Hippocampal formation (tissue), 2 donors: Measurements from ENCODE around the gene PDE7B.
A peak's percentile ranks its signal among the peaks of the same experiment; 100 is the strongest.

Experiments
- DNase-seq, 2 donors: peaks; one replicate each; lab custom pipeline; 2025; lab: John Stamatoyannopoulos, UW

Gene PDE7B

DNA sequence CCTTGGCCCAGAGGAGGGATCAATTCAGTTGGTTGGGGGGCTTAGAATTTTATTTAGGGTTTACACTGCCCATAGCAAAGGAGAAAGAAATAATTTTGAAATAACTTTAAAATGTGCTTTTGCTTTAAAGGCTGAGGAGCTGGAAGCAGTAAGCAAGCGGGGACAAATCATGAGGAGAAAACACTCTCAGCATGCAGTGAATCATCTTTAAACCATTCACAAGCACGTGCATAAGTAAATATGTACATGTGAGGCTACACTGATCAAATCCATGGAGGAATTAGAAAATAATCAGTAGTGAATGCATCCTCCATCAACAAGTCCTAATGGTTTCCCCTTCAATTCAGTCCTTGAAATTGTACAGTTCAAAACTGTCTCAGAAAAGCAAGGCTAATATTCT is 217.6 kb downstream of the PDE7B start:
- DNase-seq, result no peak

- no peak for DNase-seq
These were observed 219.3 kb downstream of the PDE7B start for GRCh38 chr6:136070815-136071214.

DNA sequence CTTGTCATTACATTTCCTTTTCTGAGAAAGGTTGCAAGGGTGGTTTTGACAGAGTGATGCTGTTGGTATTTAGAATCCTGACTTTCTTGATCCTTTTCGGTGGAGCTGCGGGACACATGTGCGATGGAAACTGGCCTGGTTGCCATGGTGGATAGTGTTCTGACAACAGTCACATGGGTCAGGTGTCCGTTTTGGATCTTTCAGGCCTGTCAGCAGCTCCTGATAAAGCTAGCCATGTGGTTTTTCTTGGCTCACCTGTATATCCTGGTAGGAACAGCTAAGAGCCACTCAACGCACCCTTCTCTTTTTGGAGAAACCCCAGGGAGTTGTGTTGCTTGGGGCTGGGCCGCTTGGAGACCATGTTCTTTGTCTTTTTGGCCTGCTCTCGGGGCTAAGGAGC is 221.2 kb downstream of the PDE7B start:
- DNase-seq, result no peak

DNA sequence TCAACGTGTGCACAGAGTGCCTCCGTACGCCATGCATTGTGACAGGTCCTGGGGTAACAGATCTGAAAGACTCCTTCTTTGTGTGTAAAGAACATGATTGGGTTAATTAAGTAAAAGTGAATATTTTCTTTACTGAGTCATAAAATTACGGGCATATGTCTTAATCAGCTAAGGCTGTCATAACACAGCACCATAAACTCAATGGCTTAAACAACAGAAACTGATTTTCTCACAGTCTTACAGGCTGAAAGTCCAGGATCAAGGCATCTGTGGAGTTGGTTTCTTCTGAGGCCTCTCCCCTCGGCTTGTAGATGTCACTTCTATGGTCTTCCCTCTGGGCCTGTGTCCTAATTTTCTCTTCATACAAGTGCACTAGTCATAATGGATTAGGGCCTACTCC is 221.7 kb downstream of the PDE7B start:
- DNase-seq, result no peak

DNA sequence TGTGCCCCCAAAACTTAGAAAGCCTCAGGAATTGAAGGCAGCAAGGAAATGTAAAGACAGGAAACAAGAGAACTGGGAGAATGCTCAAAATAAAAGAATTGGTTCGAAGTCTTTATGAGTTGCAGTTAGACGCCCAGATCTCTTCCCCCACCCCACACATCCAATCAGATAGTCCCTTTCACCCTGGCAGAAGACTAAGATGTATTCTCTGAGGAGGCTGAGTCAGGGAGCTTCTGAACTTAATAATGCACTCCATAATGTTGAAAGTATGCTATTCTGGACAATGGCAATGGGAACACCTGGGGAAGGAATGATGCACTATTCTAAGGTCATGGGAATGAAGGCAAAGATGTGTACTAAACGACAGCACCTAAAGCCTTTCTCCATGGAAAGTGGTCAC is 225.0 kb downstream of the PDE7B start:
- no peak for DNase-seq

DNA sequence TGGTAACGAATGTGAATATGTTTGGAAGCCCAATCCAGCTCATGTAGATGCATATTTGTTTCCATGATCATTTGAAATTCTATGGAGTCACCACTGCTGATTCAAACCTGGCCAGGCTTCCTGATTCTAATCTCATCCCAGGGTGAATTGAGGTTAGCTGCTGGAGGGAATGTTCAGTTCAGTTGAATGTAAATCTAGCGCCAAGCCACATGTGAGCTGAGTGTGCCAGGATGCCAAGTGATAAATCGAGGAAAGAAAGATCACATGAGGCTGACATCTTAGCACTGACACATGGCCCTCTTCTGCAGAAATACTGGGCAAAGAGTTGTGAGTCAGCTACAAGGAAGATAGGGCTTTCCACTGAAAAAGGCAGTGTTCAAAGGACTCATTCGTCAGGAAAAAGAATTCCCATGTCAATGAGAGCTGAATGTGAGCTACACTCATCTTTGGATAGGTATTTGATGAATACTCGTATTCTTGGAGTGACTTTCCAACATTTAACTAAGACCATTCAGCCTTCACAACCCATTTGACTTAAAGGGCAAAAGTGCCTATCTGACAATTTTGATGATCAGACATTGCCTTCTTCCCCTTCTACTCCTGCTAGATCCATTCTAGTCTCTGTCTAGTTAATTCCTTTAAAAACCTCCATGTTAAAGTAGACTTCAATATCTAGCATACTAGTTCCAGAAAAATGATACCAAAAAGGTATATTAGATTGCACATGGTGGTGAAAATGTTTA is 226.5 kb downstream of the PDE7B start:
- no peak for DNase-seq

- no peak for DNase-seq
These were observed 228.4 kb downstream of the PDE7B start for GRCh38 chr6:136079701-136080565.

DNA sequence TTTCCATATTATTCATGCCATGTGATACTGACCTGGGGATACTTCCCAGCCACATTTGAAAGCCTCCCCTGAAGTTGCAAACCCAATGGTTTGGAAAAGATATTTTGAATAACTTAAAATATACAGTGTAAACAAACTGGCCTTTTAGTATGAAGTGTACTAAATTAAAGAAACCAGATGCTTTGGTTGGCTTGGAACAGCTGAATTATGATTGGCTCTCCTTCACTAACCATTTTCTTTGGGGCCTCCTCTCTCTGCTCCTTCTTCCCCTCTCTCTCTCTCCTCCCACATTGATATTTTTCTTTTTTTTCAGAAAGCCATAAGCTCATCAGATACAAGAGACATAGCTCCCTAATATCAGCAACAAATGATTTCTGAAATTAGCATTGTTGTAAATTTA is 232.0 kb downstream of the PDE7B start:
- DNase-seq, result no peak

DNA sequence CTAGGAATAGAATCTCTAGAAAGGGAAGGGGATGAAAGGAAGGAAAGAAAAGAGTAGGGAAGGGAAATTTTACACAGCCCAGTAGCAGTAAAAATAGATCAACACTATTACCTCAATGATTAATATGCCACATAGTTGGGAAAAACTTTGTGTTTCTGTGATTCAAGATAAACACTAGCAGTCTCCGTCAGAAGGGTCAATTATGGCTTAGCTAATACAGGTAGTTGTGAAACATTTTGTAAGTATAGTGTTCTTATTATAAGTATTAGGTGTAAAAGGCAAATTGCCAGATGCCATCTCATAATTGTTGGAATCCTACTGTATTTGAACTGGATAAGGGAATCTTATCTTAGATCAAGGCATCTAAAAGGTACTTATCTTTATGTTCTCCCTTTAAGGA is 232.9 kb downstream of the PDE7B start:
- DNase-seq, result no peak

GRCh38 chr6:136085370-136086115 is 234.0 kb downstream of the PDE7B start:
- no peak for DNase-seq

DNA sequence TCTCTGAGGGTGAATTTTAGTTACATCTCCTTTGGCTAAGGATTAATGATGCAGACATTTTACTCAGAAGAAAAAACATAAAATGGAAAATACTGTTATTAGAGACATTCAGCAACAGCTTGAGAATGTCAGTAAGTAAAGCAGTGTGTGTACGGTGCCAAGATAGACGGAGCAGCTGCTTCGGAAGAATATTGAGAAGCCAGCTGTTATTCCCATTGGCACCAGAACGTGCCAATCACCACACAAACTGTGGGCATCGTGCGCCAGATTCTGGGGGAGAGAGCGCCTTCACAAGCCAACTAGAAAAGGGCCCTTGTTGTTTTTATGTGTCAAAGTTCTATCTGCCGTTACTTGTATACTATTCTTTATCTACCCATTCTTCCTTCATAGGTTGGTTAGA is 235.2 kb downstream of the PDE7B start:
- peak in 1 of 2 donors; percentile 4 for DNase-seq

DNA sequence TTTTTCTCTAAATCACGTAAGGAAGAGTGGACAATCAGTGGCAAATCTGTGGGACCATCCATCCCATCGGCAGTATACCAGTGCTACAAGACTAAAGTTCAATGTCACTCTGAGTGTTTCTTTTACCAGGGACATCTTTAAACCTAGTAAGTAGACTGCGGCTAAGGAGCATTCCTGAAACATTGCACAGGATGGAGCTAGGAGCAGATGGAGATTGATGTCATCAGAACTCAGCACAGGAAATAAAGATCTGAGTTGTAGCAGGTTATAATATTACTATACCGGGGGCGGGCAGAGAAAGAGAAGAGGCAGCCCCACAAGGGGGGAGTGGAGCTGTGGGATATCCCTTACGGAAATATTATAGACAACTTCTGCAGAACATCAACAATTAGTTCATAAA is 236.5 kb downstream of the PDE7B start:
- DNase-seq, result no peak

DNA sequence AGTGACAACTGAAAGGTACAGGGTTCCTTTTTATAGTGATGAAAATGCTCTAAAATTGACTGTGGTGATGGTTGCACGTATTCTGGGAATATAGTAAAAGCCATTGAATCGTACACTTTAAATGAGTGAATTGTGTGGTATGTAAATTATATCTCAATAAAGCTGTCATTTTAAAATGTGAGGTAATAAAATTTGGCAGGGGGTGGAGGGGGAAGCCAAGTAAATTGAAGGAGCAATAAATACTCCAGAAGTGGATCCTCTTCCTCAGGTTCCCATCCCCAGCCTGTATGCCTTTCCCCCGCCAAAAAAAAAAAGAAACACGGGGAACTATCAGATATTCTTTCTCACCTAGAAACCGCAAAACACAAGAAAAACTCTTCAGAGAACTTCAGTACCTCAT is 237.2 kb downstream of the PDE7B start:
- DNase-seq, result no peak

DNA sequence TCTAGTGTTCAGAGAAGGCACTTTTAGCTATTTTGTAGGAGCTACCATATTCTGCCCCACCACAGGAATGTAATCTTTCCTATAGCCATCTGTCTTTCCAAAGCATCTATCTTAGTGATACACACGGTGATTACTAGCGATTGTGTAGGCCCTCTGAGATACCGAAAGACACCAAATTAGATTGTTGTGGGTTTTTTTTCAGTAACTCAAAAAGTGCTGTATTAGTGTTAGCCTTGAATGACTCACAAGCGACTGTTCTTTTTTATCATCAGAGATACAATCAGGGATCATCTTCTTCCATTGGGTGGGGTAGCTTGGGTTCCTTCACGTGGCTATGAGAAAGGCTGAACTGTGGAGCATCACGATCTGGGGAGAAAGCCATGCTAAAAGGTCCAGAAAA is 238.4 kb downstream of the PDE7B start:
- DNase-seq, result no peak

DNA sequence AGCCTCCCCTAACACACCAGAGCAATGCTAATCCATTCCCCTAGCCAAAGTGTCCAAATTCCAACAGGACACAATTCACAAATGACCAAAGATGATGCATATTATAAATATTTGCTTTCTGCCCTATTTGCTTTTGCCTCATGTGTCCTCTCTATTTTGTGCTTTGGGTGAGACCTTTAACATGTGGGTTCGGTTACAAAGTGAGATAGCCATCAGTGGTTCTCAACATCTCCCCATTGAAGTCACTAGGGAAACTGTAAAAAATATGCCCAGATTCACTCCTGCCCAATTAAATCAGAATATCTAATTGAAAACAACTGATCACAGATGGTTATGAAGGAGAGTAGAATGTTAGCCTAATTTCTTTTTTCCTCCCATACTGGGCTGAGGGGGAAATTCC is 239.4 kb downstream of the PDE7B start:
- no peak for DNase-seq

DNA sequence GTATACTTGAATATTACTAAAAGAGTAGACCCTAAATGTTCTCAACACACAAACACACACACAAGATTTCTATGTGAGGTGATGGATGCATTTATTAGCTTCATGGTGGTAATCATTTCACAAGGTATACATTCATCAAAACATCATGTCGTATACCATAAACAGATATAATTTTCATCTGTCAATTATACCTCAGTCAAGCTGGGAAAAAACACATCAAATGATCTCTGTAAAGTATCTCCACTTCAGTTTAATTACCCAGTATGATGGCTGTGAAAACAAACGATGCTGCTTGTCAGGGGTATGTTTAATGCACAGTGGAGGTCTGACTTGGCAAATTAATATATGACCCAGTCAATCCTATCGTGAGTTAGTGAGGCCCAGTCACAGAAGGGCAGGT is 241.4 kb downstream of the PDE7B start:
- DNase-seq, result no peak

- no peak for DNase-seq
These were observed 242.3 kb downstream of the PDE7B start for GRCh38 chr6:136093835-136094234.

DNA sequence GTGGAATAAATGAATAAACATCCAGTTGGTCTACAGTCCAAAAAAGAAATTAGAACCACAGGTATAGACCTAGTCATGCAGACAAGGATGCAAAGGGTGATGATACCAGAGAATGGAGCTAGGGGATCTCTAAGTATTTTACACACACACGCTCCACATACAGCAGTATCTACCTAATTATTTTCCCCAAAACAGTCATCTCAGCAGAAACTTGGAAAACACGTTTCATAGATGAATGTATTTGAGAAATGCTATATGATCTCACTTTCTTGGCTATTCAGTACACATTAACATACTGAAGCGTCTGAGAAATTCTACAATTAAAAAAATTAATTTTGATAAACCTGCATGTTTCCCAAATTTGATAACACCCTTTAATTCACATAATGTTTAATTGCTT is 243.3 kb downstream of the PDE7B start:
- no peak for DNase-seq

- DNase-seq, result no peak
These were observed 244.5 kb downstream of the PDE7B start for GRCh38 chr6:136095986-136096385.

- DNase-seq, result no peak
These were observed 251.6 kb downstream of the PDE7B start for GRCh38 chr6:136102991-136103688.

- DNase-seq, result peak in 1 of 2 donors; percentile 36
These were observed 252.3 kb downstream of the PDE7B start for GRCh38 chr6:136103763-136104311.

DNA sequence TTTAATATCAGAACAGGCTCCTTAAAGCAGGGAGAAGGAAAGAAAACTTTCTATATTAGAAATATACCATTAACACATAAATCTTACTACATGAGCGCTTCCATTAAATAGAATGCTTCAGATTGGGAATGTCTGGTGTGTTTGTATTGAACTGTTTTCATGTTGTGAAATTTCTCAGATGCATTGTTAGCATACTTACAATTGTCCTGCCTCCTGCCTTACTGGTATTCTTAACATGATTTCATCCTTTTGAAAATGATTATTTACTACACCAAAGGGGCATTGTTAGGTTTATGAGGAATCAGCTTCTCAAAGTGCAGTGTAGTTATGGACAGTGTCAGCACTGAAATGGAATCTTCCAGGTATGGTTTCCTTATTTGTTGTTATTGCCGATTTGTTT is 253.1 kb downstream of the PDE7B start:
- no peak for DNase-seq
